Measurements from ENCODE around the gene VSIR.

The VSIR gene

GRCh38 chr10:71752391-71753090 lies 20.8 kb downstream of the VSIR start:
- Histone ChIP-seq H3K27ac (replicated peaks) (peak overlapping the region; percentile 73), H3K27me3 (ENCODE audit: insufficient read depth, poor library complexity, severe bottlenecking) (no peaks in the 10 kb centered on the region), H3K4me3 (replicated peaks; ENCODE audit: insufficient read depth, low read length) (no peak overlapping the region)
- DNase-seq (ENCODE audit: low read depth in 1 of 2, low spot score in 1 of 2) = no peak
- TF ChIP-seq REST (IDR thresholded peaks at IDR 0.05; ENCODE audit: insufficient replicate concordance, low read depth) = no peak
- TF ChIP-seq POLR2AphosphoS5 (IDR thresholded peaks at IDR 0.05; ENCODE audit: low read depth) = peak; percentile 65; the same call in 1 of the 2 replicates

GRCh38 chr10:71751515-71752224 lies 21.6 kb downstream of the VSIR start:
- H3K27ac ChIP-seq (replicated peaks) = peak overlapping the region; percentile 73
- H3K4me3 ChIP-seq (replicated peaks; ENCODE audit: insufficient read depth, low read length) = no peak overlapping the region
- TF ChIP-seq CTCF (IDR thresholded peaks at IDR 0.05; ENCODE audit: insufficient read depth, low read length) = no peak
- TF ChIP-seq POLR2AphosphoS5 (IDR thresholded peaks at IDR 0.05; ENCODE audit: low read depth) = 0 out of 2 replicates have a peak, but pooled peaks have one; percentile 12
- DNase-seq (ENCODE audit: low read depth in 1 of 2, low spot score in 1 of 2) = peak in 1 of 2 experiments; percentile 11
- no peaks in the 10 kb centered on the region for H3K27me3 ChIP-seq (ENCODE audit: insufficient read depth, poor library complexity, severe bottlenecking)

- no peak overlapping the region for H3K4me3 ChIP-seq (replicated peaks; ENCODE audit: insufficient read depth, low read length)
- no peak for DNase-seq (ENCODE audit: low read depth in 1 of 2, low spot score in 1 of 2)
- no peaks in the 10 kb centered on the region for H3K27me3 ChIP-seq (ENCODE audit: insufficient read depth, poor library complexity, severe bottlenecking)
- peak overlapping the region; percentile 99 for H3K27ac ChIP-seq (replicated peaks)
- no peak for TF ChIP-seq POLR2AphosphoS5 (IDR thresholded peaks at IDR 0.05; ENCODE audit: low read depth)
- no peak for TF ChIP-seq GABPA (IDR thresholded peaks at IDR 0.05; ENCODE audit: low read depth)
- no peak for TF ChIP-seq CTCF (IDR thresholded peaks at IDR 0.05; ENCODE audit: insufficient read depth, low read length)
- no peak for TF ChIP-seq REST (IDR thresholded peaks at IDR 0.05; ENCODE audit: insufficient replicate concordance, low read depth)
- no peak for TF ChIP-seq SPI1 (IDR thresholded peaks at IDR 0.05; ENCODE audit: borderline replicate concordance, low read depth)
Observed at GRCh38 chr10:71750986-71751385, 22.3 kb downstream of the VSIR start.

GRCh38 chr10:71750124-71750841 lies 23.0 kb downstream of the VSIR start:
- peak; percentile 54 to 89 for DNase-seq (ENCODE audit: low read depth in 1 of 2, low spot score in 1 of 2)
- no peak overlapping the region for H3K4me3 ChIP-seq (replicated peaks; ENCODE audit: insufficient read depth, low read length)
- H3K27me3 ChIP-seq (ENCODE audit: insufficient read depth, poor library complexity, severe bottlenecking) = no peaks in the 10 kb centered on the region
- TF ChIP-seq POLR2AphosphoS5 (IDR thresholded peaks at IDR 0.05; ENCODE audit: low read depth) = peak; percentile 59; the same call in 1 of the 2 replicates
- TF ChIP-seq SPI1 (IDR thresholded peaks at IDR 0.05; ENCODE audit: borderline replicate concordance, low read depth) = peak; percentile 84; the same call in 1 of the 2 replicates
- TF ChIP-seq GABPA (IDR thresholded peaks at IDR 0.05; ENCODE audit: low read depth) = no peak
- H3K27ac ChIP-seq (replicated peaks) = peak overlapping the region; percentile 99

Data from HL-60 (cell line).